WTC11 (cell line): ENCODE results near the gene PAK6. TPM values are rescaled to one million over a fixed set of nuclear protein-coding genes. Genes with fewer than 3 reads are reported as not detected.

ENCODE experiments used
- ATF6 ChIP-seq: sonication (generic); formaldehyde crosslinking; IDR thresholded peaks from 2 replicates; pipeline ENCODE4 v1.8.1; 2023; ENCODE audit warnings: mild to moderate bottlenecking, missing genetic modification reagents
- CTCF ChIP-seq: fragments of 200-600 bp; IDR thresholded peaks from 2 replicates; pipeline ENCODE4 v1.8.0; 2022; ENCODE audit warnings: antibody characterized with exemption
- ETV6 ChIP-seq: sonication (generic); formaldehyde crosslinking; IDR thresholded peaks from 2 replicates; pipeline ENCODE4 v1.8.1; 2022; ENCODE audit warnings: mild to moderate bottlenecking, missing genetic modification reagents
- IRF2 ChIP-seq: sonication (generic); formaldehyde crosslinking; IDR thresholded peaks from 2 replicates; pipeline ENCODE4 v1.8.0; 2022; ENCODE audit warnings: low read depth, missing genetic modification reagents, borderline replicate concordance
- JAZF1 ChIP-seq: fragments of 250-450 bp; sonication (Bioruptor Pico); IDR thresholded peaks from 2 replicates; pipeline ENCODE4 v1.9.0; 2021; ENCODE audit warnings: moderate library complexity, mild to moderate bottlenecking, inconsistent platforms
- KAT7 ChIP-seq: sonication (generic); formaldehyde crosslinking; IDR thresholded peaks from 2 replicates; pipeline ENCODE4 v1.8.1; 2023; ENCODE audit warnings: missing genetic modification reagents, mild to moderate bottlenecking, borderline replicate concordance
- NR1H2 ChIP-seq: sonication (generic); formaldehyde crosslinking; IDR thresholded peaks from 2 replicates; pipeline ENCODE4 v1.9.0; 2021; ENCODE audit warnings: mild to moderate bottlenecking, moderate library complexity, missing genetic modification reagents
- NR3C1 ChIP-seq: sonication (generic); formaldehyde crosslinking; conservative IDR thresholded peaks from 2 replicates; pipeline ENCODE4 v1.8.1; 2023; ENCODE audit warnings: low read depth, mild to moderate bottlenecking, missing genetic modification reagents
- OVOL2 ChIP-seq: fragments of 250-450 bp; sonication (Bioruptor Pico); IDR thresholded peaks from 2 replicates; pipeline ENCODE4 v1.9.0; 2021; ENCODE audit warnings: mild to moderate bottlenecking, borderline replicate concordance
- SMAD4 ChIP-seq: sonication (generic); formaldehyde crosslinking; IDR thresholded peaks from 2 replicates; pipeline ENCODE4 v1.8.0; 2022; ENCODE audit warnings: mild to moderate bottlenecking, missing genetic modification reagents
- TEAD1 ChIP-seq: sonication (generic); formaldehyde crosslinking; IDR thresholded peaks from 2 replicates; pipeline ENCODE4 v1.8.0; 2022; ENCODE audit warnings: mild to moderate bottlenecking, missing genetic modification reagents
- USF2 ChIP-seq: sonication (generic); formaldehyde crosslinking; IDR thresholded peaks from 2 replicates; pipeline ENCODE4 v1.8.1; 2023; ENCODE audit warnings: mild to moderate bottlenecking, missing genetic modification reagents, moderate library complexity
- ZNF219 ChIP-seq: sonication (generic); formaldehyde crosslinking; IDR thresholded peaks from 2 replicates; pipeline ENCODE4 v1.8.0; 2023; ENCODE audit warnings: missing genetic modification reagents, mild to moderate bottlenecking, borderline replicate concordance
- ZNF396 ChIP-seq: fragments of 250-450 bp; sonication (Bioruptor Pico); IDR thresholded peaks from 2 replicates; pipeline ENCODE4 v1.8.0; 2021; ENCODE audit warnings: mild to moderate bottlenecking, moderate library complexity, borderline replicate concordance
- ZNF423 ChIP-seq: fragments of 250-450 bp; sonication (Bioruptor Pico); IDR thresholded peaks from 2 replicates; pipeline ENCODE4 v2.1.2; 2022; ENCODE audit warnings: mild to moderate bottlenecking, moderate library complexity
- ZNF532 ChIP-seq: fragments of 250-450 bp; sonication (Bioruptor Pico); IDR thresholded peaks from 2 replicates; pipeline ENCODE4 v1.9.0; 2021; ENCODE audit warnings: mild to moderate bottlenecking, borderline replicate concordance
- ZNF671 ChIP-seq: fragments of 250-450 bp; sonication (Bioruptor Pico); IDR thresholded peaks from 2 replicates; pipeline ENCODE4 v1.8.0; 2021; ENCODE audit warnings: mild to moderate bottlenecking
- ZSCAN18 ChIP-seq: fragments of 250-450 bp; sonication (Bioruptor Pico); IDR thresholded peaks from 2 replicates; pipeline ENCODE4 v2.1.2; 2022; ENCODE audit warnings: mild to moderate bottlenecking, moderate library complexity
- total RNA-seq: library from RNA; stranded (reverse); gene quantifications from 3 replicates; pipeline ENCODE4 v1.2.3, GENCODE V29; 2021
- TF ChIP-seq, protein P1 (sequence below): fragments of 250-450 bp; sonication (Bioruptor Pico); IDR thresholded peaks from 2 replicates; pipeline ENCODE4 v1.9.0; 2021; ENCODE audit warnings: mild to moderate bottlenecking
- TF ChIP-seq, protein P2 (sequence below): fragments of 250-450 bp; sonication (Bioruptor Pico); IDR thresholded peaks from 2 replicates; pipeline ENCODE4 v1.9.0; 2021; ENCODE audit warnings: moderate library complexity, mild to moderate bottlenecking, inconsistent platforms, borderline replicate concordance
- TF ChIP-seq, protein P3 (sequence below): sonication (generic); formaldehyde crosslinking; IDR thresholded peaks from 2 replicates; pipeline ENCODE4 v1.8.1; 2022; ENCODE audit warnings: mild to moderate bottlenecking, moderate library complexity, missing genetic modification reagents

Gene PAK6
- total RNA-seq, 1 experiment from 2014 or later, result 11.7 TPM

- TF ChIP-seq ZNF532 (no peak), NR1H2 (CRISPR knock-in tag) (no peak), ATF6 (CRISPR knock-in tag) (no peak), ZSCAN18 (CRISPR knock-in tag) (no peak), IRF2 (CRISPR knock-in tag) (no peak), ZNF423 (CRISPR knock-in tag) (peak; percentile 48; the same call in 1 of the 2 replicates), OVOL2 (no peak), CTCF (no peak), TEAD1 (CRISPR knock-in tag) (0 out of 2 replicates have a peak, but pooled peaks have one; percentile 51), KAT7 (no peak; the same call in 1 of the 2 replicates), ZNF396 (CRISPR knock-in tag) (no peak), ZNF671 (CRISPR knock-in tag) (no peak), ETV6 (CRISPR knock-in tag) (peak; percentile 63; the same call in 1 of the 2 replicates), JAZF1 (CRISPR knock-in tag) (no peak), SMAD4 (no peak), USF2 (peak; percentile 49; the same call in 1 of the 2 replicates), ZNF219 (CRISPR knock-in tag) (no peak), NR3C1 (CRISPR knock-in tag) (no peak)
- TF ChIP-seq, protein P1, sequence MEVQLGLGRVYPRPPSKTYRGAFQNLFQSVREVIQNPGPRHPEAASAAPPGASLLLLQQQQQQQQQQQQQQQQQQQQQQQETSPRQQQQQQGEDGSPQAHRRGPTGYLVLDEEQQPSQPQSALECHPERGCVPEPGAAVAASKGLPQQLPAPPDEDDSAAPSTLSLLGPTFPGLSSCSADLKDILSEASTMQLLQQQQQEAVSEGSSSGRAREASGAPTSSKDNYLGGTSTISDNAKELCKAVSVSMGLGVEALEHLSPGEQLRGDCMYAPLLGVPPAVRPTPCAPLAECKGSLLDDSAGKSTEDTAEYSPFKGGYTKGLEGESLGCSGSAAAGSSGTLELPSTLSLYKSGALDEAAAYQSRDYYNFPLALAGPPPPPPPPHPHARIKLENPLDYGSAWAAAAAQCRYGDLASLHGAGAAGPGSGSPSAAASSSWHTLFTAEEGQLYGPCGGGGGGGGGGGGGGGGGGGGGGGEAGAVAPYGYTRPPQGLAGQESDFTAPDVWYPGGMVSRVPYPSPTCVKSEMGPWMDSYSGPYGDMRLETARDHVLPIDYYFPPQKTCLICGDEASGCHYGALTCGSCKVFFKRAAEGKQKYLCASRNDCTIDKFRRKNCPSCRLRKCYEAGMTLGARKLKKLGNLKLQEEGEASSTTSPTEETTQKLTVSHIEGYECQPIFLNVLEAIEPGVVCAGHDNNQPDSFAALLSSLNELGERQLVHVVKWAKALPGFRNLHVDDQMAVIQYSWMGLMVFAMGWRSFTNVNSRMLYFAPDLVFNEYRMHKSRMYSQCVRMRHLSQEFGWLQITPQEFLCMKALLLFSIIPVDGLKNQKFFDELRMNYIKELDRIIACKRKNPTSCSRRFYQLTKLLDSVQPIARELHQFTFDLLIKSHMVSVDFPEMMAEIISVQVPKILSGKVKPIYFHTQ (CRISPR knock-in tag), result no peak
- TF ChIP-seq, protein P2, sequence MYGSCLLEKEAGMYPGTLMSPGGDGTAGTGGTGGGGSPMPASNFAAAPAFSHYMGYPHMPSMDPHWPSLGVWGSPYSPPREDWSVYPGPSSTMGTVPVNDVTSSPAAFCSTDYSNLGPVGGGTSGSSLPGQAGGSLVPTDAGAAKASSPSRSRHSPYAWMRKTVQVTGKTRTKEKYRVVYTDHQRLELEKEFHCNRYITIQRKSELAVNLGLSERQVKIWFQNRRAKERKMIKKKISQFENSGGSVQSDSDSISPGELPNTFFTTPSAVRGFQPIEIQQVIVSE (CRISPR knock-in tag), result no peak
- TF ChIP-seq, protein P3, sequence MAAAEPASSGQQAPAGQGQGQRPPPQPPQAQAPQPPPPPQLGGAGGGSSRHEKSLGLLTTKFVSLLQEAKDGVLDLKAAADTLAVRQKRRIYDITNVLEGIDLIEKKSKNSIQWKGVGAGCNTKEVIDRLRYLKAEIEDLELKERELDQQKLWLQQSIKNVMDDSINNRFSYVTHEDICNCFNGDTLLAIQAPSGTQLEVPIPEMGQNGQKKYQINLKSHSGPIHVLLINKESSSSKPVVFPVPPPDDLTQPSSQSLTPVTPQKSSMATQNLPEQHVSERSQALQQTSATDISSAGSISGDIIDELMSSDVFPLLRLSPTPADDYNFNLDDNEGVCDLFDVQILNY (CRISPR knock-in tag), result no peak; the same call in 1 of the 2 replicates
Measured at GRCh38 chr15:40252438-40253166, 13.7 kb downstream of the PAK6 start (continued).
